HFF-Myc (cell line): ENCODE data around the gene ICAM2.

ENCODE experiments used
- DNase-seq: peaks from one replicate; pipeline ENCODE4 v3.0.0-alpha.2; 2011; ENCODE audit warnings: low read depth; ENCODE audit errors: extremely low read depth
- H3K4me3 ChIP-seq: replicated peaks from 2 replicates; pipeline ENCODE4 v1.5.1; 2011; ENCODE audit warnings: low read depth, mild to moderate bottlenecking, control low read depth, low read length
- CTCF ChIP-seq: IDR thresholded peaks from 2 replicates; pipeline ENCODE4 v1.5.1; 2012; ENCODE audit warnings: mild to moderate bottlenecking, low read depth, low read length, control low read depth; ENCODE audit errors: missing control alignments

ICAM2 gene

GRCh38 chr17:63997341-63998048 is 22.9 kb downstream of the ICAM2 start:
- TF ChIP-seq CTCF, result no peak
- peak overlapping the region; percentile 37; the same call in 1 of the 2 replicates for H3K4me3 ChIP-seq
- no peak for DNase-seq

- no peak for TF ChIP-seq CTCF
- H3K4me3 ChIP-seq, result no peak overlapping the region
- no peak for DNase-seq
Measured at GRCh38 chr17:63996430-63997182, 23.8 kb downstream of the ICAM2 start.

GRCh38 chr17:63995626-63996025 is 24.8 kb downstream of the ICAM2 start:
- H3K4me3 ChIP-seq, result no peak overlapping the region
- no peak for TF ChIP-seq CTCF
- no peak for DNase-seq

GRCh38 chr17:63993368-63993985 is 27.0 kb downstream of the ICAM2 start:
- H3K4me3 ChIP-seq, result no peak overlapping the region
- no peak for DNase-seq
- TF ChIP-seq CTCF, result no peak

GRCh38 chr17:63991611-63992010 is 28.8 kb downstream of the ICAM2 start:
- no peak for DNase-seq
- no peak overlapping the region for H3K4me3 ChIP-seq
- TF ChIP-seq CTCF, result no peak

GRCh38 chr17:63989622-63990345 is 30.6 kb downstream of the ICAM2 start:
- H3K4me3 ChIP-seq, result no peak overlapping the region
- DNase-seq, result no peak
- TF ChIP-seq CTCF, result no peak
